PFSK-1 (cell line): Measurements from ENCODE around the gene S100A1.

Source experiments
- REST ChIP-seq, 2 experiments: IDR thresholded peaks; 2 replicates each; pipeline versions ENCODE4 v1.6.1 to v1.8.0; 2011 to 2012; ENCODE audit warnings: low read depth in 2 of 2, low read length in 2 of 2, control low read depth in 1 of 2, inconsistent platforms in 1 of 2, mild to moderate bottlenecking in 1 of 2, moderate library complexity in 1 of 2; ENCODE audit not compliant: insufficient read depth in 1 of 2
- SIN3A ChIP-seq: IDR thresholded peaks from 2 replicates; pipeline ENCODE4 v1.6.1; 2012; ENCODE audit warnings: mild to moderate bottlenecking, low read length, moderate library complexity, borderline replicate concordance; ENCODE audit not compliant: insufficient read depth
- TAF1 ChIP-seq: IDR thresholded peaks from 2 replicates; pipeline ENCODE4 v1.6.1; 2012; ENCODE audit warnings: low read length, control low read depth, borderline replicate concordance; ENCODE audit not compliant: insufficient read depth

- TF ChIP-seq REST (IDR thresholded peaks at IDR 0.05; ENCODE audit: insufficient read depth in 1 of 2, low read depth in 2 of 2, low read length in 2 of 2) (no peak), TAF1 (no peak), SIN3A (no peak)
Measured at GRCh38 chr1:153680120-153680403, 51.8 kb downstream of the S100A1 start.
